NCI-H226 (cell line): ENCODE results near the gene HAT1.
"Not testable (repeated sequence)": the region's sequence is repeated elsewhere in the genome, so short reads cannot be mapped to it uniquely, and the experiment has no call there.

Experiments used
- DNase-seq: peaks from one replicate; pipeline ENCODE4 v3.0.0-alpha.2; 2015

HAT1 gene

DNA sequence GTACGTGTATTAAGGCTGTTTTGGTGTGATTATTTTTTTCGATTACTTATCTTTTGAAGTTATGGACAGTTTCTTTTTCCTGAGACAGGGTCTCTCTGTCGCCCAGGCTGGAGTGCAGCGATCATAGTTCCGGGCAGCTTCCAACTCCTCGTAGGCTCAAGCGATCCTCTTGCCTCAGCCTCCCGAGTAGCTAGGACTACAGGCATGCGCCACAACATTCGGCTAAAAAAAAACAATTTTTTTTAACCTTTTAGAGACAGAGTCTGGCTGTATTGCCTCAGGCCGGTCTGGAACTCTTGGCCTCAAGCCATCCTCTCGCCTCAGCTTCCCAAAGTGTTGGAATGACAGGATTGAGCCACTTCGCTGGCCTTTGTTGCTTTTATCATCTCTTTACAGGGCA, 945 bp downstream of the HAT1 start:
- DNase-seq, result peak; percentile 31

DNA sequence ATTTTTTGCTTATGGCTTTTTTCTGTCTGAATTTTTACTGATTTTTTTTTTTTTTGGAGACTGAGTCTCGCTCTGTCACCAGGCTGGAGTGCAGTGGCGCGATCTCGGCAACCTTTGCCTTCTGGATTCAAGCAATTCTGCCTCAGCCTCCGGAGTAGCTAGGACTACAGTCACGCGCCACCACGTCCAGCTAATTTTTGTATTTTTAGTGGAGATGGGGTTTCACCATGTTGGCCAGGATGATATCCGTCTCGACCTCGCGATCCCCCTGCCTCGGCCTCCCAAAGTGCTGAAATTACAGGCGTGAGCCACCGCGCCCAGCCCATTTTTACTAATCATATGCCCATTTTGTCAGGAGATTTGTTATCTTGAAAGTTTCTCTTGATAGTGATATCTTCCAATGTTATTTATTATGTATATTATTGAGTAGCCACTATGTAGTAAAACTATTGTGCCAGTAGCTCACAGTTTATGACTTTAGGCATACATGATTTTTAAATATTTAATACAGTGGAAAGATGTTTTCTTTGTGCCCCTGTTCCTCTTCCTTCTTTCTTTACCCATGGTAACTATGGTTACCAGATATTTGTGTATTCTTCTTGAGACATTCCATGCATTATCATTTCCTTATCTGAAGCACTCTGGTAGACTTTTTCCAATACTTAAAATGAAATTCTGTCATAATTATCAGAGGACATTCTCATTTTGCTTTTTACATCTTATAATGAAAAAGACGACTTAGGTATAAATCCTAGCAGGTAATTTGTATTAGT, 2.1 kb downstream of the HAT1 start:
- DNase-seq, result no peak

DNA sequence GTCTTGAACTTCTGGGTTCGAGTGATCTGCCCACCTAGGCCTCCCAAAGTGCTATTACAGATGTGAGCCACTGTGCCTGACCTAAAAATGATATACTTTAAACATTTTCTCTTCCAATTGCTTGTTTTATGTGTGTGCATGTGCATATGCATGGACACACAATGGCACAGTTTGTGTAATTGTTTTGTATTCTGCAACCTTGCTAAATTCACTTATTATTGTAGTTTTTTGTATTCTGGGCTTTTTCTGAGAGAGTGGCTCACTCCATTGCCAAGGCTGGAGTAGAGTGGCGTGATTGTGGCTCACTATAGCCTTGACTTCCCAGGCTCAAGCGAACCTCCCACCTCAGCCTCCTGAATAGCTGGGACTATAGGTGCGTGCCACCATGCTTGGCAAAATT, 8.1 kb downstream of the HAT1 start:
- DNase-seq, result no peak

DNA sequence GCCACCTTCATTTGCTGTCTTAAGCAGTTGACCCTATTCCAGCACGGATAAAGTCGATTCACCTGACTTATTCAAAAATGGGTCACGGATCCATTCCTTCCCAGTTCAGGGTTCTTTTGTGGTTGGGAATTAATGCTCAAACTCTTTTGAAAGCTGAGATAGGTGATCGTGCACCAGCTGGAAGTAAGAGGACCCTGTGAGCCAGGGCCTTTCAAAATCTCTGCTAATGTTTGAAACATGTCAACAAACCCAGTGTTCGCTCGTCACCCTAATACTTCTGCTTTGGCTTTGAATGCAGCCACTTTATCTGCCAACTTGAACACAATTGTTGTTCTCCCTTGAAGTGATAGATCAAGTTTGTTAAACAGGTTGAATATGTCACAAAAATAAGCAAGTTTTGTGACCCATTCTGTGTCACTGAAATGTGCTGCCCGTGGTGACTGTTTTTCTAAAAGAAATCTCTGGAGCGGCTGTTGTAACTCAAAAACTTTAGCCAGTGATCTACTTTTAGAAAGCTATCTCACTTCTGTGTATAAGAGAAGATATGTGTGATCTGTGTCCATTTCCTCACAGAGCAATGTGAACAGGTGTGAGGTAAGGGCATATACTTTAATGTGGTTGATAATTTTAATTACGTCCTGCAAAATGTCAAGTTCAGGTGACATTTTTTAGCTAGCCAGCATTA, 16.9 kb downstream of the HAT1 start:
- no peak for DNase-seq

DNA sequence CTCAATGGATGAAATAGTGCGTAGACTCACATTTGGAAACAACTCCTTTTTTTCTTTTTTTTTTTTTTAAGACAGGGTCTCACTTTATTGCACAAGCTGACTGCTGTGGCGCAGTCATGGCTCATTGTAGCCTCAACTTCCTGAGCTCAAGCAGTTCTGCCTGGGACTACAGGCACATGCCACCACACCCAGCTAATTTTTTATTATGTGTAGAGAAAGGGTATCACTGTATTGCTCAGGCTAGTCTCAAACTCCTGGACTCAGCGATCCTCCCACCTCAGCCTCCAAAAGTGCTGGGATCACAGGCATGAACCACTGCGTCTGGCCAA, 17.4 kb downstream of the HAT1 start:
- DNase-seq, result no peak

DNA sequence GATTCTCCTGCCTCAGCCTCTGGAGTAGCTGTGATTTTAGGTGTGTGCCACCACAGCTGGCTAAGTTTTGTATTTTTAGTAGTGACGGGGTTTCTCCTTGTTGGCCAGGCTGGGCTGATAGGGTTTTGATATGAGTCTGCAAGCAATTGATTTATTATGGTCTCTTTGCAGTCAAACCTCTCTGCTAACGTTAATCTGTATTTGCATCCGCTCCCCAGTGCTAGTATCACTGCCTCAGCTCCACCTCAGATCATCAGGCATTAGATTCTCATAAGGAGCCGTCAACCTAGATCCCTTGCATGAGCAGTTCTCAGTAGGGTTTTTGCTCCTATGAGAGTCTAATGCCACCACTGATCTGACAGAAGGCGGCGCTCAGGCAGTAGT, 19.0 kb downstream of the HAT1 start:
- no peak for DNase-seq

DNA sequence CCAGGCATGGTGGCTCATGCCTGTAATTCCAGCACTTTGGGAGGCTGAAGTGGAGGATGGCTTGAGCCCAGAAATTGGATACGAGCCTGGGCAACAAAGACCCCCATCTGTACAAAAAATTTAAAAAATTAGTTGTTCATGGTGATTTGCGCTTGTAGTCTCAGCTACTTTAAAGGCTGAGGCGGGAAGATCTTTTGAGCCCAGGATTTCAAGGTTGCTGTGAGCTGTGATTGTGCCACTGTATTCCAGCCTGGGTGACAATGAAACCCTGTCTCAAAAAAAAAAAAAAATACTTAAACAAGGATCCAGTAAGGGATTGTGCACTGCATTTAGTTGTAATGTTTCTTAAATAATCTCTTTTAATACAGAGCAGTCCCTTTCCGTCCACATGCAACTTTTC, 21.6 kb downstream of the HAT1 start:
- no peak for DNase-seq

DNA sequence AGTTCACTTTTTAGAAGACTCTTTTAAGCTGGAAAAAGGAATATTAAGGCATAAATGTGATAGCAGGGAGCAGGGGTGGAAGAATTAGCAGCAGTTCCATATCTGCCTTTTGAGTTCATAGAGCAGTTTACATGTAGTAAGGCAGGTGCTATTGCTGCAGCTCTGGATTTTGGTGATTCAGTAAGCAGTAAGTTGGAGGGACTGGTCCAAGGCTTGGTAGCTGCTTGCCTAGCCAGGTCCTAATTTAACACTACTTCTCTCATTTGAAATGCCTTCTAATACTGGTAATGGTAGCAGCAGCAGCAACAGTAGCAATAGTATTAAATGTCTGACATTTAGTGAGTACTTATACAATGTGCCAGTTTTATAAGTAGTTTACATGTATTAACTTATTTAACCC, 30.0 kb downstream of the HAT1 start:
- no peak for DNase-seq

DNA sequence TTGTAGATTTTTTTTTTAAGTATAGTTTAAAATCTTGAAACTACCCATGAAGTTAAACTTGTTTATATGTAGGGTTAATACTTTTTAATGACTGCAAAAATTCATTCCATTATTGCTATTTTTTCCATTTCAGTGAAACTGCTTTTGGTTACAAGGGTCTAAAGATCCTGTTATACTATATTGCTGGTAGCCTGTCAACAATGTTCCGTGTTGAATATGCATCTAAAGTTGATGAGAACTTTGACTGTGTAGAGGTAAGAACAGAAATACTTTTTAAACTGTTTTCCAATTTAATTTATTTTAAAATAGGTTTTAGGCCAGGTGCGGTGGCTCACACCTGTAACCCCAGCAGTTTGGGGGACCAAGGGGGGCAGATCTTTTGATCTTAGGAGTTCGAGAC, 30.5 kb downstream of the HAT1 start:
- DNase-seq, result no peak

GRCh38 chr2:171956135-171956825, 34.0 kb downstream of the HAT1 start:
- no peak for DNase-seq

DNA sequence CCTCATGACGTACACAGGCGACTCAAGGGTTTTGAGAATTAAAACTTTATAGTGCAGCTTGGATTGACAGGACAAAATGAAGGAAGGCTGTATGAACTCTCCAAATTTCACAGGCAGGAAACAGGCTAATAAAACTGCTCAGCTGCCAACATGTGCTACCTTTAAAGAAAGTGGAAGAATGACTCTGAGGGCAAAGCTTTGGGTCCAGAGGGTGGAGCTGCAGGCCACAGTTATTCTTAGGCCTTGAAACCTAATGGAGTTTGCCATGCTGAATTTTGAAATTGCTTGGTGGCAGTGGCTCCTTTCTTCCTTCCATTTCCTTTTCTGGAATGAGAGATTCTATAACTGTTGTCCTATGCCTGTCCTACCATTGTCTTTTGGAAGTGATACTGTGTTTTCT, 34.8 kb downstream of the HAT1 start:
- peak; percentile 14 for DNase-seq

GRCh38 chr2:171958475-171958874, 36.2 kb downstream of the HAT1 start:
- DNase-seq, result peak; percentile 41

- DNase-seq, result no peak
These were observed 37.7 kb downstream of the HAT1 start for GRCh38 chr2:171959998-171960397.

- no peak for DNase-seq
These were observed 38.3 kb downstream of the HAT1 start for GRCh38 chr2:171960570-171960969.

- DNase-seq, result no peak
These were observed 40.9 kb downstream of the HAT1 start for GRCh38 chr2:171963198-171963597.

- no peak for DNase-seq
These were observed 42.0 kb downstream of the HAT1 start for GRCh38 chr2:171964308-171964707.

DNA sequence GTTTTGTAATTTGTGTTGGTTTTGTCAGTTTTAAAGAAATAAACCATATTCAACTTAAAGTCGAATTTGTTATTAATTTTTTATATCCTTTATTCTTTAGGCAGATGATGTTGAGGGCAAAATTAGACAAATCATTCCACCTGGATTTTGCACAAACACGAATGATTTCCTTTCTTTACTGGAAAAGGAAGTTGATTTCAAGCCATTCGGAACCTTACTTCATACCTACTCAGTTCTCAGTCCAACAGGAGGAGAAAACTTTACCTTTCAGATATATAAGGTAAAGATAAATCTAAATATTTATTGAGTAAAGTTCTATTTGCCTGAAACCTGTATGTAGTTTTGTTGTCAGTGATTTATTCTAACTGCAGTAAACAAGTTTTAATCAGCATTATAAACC, 43.0 kb downstream of the HAT1 start:
- DNase-seq, result no peak

DNA sequence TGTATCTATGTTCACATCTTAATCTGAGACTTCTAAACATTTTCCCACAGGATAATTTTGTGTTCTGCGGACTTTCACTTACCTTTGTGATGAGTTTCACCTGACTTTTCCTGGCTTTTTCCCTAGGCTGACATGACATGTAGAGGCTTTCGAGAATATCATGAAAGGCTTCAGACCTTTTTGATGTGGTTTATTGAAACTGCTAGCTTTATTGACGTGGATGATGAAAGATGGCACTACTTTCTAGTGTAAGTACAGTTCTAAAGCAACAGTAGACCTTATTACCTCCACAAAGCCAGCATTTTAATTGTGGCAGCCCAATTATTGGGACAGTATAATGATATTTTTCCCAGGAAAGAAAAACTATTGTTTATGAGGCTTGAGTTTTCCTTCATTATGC, 43.4 kb downstream of the HAT1 start:
- DNase-seq, result no peak

DNA sequence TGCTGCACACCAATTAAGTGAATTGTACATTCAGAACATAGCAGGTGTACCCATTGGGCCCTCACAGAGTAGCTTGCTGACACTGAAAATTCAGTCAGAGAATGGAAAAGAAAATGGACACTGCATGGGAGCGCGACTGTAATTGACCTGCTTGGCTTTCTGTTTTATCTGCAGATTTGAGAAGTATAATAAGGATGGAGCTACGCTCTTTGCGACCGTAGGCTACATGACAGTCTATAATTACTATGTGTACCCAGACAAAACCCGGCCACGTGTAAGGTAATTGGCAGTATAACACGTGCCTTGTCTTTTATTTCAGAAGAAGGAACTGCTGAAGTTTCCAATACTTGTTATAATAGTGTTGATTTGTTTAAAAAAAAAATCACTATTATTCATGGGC, 44.0 kb downstream of the HAT1 start:
- DNase-seq, result no peak

GRCh38 chr2:171966688-171967087, 44.4 kb downstream of the HAT1 start:
- DNase-seq, result no peak

- DNase-seq, result no peak
These were observed 46.2 kb downstream of the HAT1 start for GRCh38 chr2:171968509-171968908.

DNA sequence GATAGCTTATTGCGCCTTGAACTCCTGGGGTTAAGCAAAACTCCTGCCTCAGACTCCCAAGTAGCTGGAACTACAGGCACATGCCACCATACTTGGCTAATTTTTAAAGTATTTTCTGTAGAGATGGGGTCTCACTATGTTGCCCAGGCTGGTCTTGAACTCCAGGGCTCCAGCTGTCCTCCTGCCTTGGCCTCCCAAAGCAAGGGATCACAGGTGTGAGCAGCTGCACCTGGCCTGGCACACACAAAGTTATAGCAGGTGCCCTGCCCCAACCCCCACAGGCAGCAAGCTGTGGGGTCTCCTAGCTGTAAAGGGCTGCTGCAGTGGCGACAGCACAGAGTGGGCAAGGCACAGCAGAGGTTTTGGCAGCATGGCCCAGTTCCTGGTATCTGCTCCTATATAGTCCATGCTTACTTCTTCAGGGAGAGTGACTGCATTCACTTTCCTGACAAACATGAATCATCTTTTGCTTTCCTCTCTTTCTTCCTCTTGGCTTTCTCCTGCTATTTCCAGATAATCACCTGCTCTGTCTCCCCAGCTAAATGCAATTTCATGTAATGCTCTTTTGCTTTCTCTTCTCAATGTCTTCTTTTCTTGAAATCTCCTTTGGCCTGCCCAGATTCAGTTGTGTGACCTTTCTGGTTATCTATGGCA, 50.2 kb downstream of the HAT1 start:
- no peak for DNase-seq

GRCh38 chr2:171979103-171979502, 56.8 kb downstream of the HAT1 start:
- DNase-seq, result no peak

- not testable (repeated sequence) for DNase-seq
These were observed 61.7 kb downstream of the HAT1 start for GRCh38 chr2:171983924-171984323.
